Tibial nerve (tissue), 4 donors: Measurements from ENCODE around the gene GYPC. TPM values are rescaled to one million over a fixed set of nuclear protein-coding genes. Genes with fewer than 3 reads are reported as not detected.

Experiments
- DNase-seq, 2 donors: peaks; one replicate each; pipeline ENCODE4 v3.0.0-alpha.2; 2019; ENCODE audit warnings: low spot score in 2 of 2
- H3K27ac ChIP-seq, 4 donors: fragments of 200-600 bp; sonication (generic) in 3 of 4; one replicate each; pipeline ENCODE4 v1.5.1; 2017 to 2019; ENCODE audit warnings: mild to moderate bottlenecking in 1 of 4
- H3K27me3 ChIP-seq, 2 donors: fragments of 200-600 bp; sonication (generic) in 1 of 2; one replicate each; pipeline versions ENCODE4 v1.5.1 to v1.6.0; 2017 to 2019
- H3K36me3 ChIP-seq, 3 donors: fragments of 200-600 bp; sonication (generic); one replicate each; pipeline ENCODE4 v1.5.1; 2018 to 2019
- H3K4me1 ChIP-seq, 4 donors: fragments of 200-600 bp; sonication (generic) in 3 of 4; one replicate each; pipeline ENCODE4 v1.5.1; 2017 to 2019
- H3K4me3 ChIP-seq, 4 donors: fragments of 200-600 bp; sonication (generic) in 3 of 4; one replicate each; pipeline ENCODE4 v1.5.1; 2017 to 2019; ENCODE audit warnings: mild to moderate bottlenecking in 1 of 4, moderate library complexity in 1 of 4
- H3K9me3 ChIP-seq, 4 donors: fragments of 200-600 bp; sonication (generic) in 3 of 4; one replicate each; pipeline ENCODE4 v1.5.1; 2017 to 2019
- CTCF ChIP-seq, 5 experiments: fragments of 200-600 bp in 3 of 5; fragments of 450-650 bp in 2 of 5; sonication (generic) in 3 of 5; IDR thresholded peaks; one replicate each; pipeline ENCODE4 v1.5.1; 2016 to 2019; ENCODE audit warnings: antibody characterized with exemption in 5 of 5, mild to moderate bottlenecking in 3 of 5, moderate library complexity in 2 of 5
- EP300 ChIP-seq, 2 donors: sonication (generic); formaldehyde crosslinking; IDR thresholded peaks; one replicate each; pipeline ENCODE4 v1.6.1; 2017; ENCODE audit warnings: antibody characterized with exemption in 2 of 2, mild to moderate bottlenecking in 1 of 2
- POLR2A ChIP-seq, 2 donors: fragments of 450-650 bp; IDR thresholded peaks; one replicate each; pipeline ENCODE4 v1.6.1; 2017; ENCODE audit warnings: antibody characterized with exemption in 2 of 2, mild to moderate bottlenecking in 2 of 2, moderate library complexity in 2 of 2
- WGBS, 2 donors: methylation state at CpG; one replicate each; pipeline ENCODE4 v1.1.5; 2018; 5-methylcytosine and 5-hydroxymethylcytosine counted together
- total RNA-seq, 4 donors: library from RNA; depleted of rRNA; stranded (reverse); fragments of >200 nt; gene quantifications; one replicate each; pipeline ENCODE4 v1.1.0, GENCODE V29; 2016

Gene GYPC
- total RNA-seq, 4 donors from 2014 or later, result 50.4 to 87.6 (median 67.8) TPM

GRCh38 chr2:126698376-126698775 is 42.4 kb downstream of the GYPC start:
- peaks cover 0 to 48% (median 0%) of the 10 kb centered on the region in 3 donors for H3K36me3 ChIP-seq
- peaks cover 0 to 15% (median 0%) of the 10 kb centered on the region in 4 donors for H3K4me1 ChIP-seq
- DNase-seq, result no peak
- WGBS, 2 donors, result 51 to 66% methylated on average over 2 of the region's 2 CpGs
- no peak for TF ChIP-seq EP300 (IDR thresholded peaks at IDR 0.05)
- no peak overlapping the region for H3K27ac ChIP-seq
- H3K4me3 ChIP-seq, result no peak overlapping the region
- peaks cover 0 to 8% (median 0%) of the 10 kb centered on the region in 4 donors for H3K9me3 ChIP-seq
- no peaks in the 10 kb centered on the region for H3K27me3 ChIP-seq

GRCh38 chr2:126699018-126699417 is 43.1 kb downstream of the GYPC start:
- no peaks in the 10 kb centered on the region for H3K27me3 ChIP-seq
- no peak for TF ChIP-seq POLR2A (IDR thresholded peaks at IDR 0.05)
- no peak for TF ChIP-seq CTCF (IDR thresholded peaks at IDR 0.05)
- no peak for TF ChIP-seq EP300 (IDR thresholded peaks at IDR 0.05)
- peaks cover 0 to 4% (median 0%) of the 10 kb centered on the region in 4 donors for H3K9me3 ChIP-seq
- WGBS, 2 donors, result 88 to 100% methylated on average over 2 of the region's 2 CpGs
- H3K36me3 ChIP-seq, result peaks cover 0 to 42% (median 0%) of the 10 kb centered on the region in 3 donors
- H3K4me3 ChIP-seq, result no peak overlapping the region
- no peak overlapping the region for H3K27ac ChIP-seq
- DNase-seq, result no peak
- H3K4me1 ChIP-seq, result peaks cover 0 to 15% (median 0%) of the 10 kb centered on the region in 4 donors

GRCh38 chr2:126699716-126700581 is 44.0 kb downstream of the GYPC start:
- Histone ChIP-seq H3K4me1 (peaks cover 0 to 24% (median 0%) of the 10 kb centered on the region in 4 donors), H3K9me3 (peaks cover 0 to 4% (median 0%) of the 10 kb centered on the region in 4 donors), H3K36me3 (peaks cover 0 to 35% (median 0%) of the 10 kb centered on the region in 3 donors), H3K27me3 (no peaks in the 10 kb centered on the region), H3K4me3 (no peak overlapping the region), H3K27ac (no peak overlapping the region)
- no peak for DNase-seq
- TF ChIP-seq EP300 (IDR thresholded peaks at IDR 0.05) (no peak), CTCF (IDR thresholded peaks at IDR 0.05) (no peak), POLR2A (IDR thresholded peaks at IDR 0.05) (no peak)
- WGBS, 2 donors, result 54 to 56% methylated on average over 4 of the region's 4 CpGs

GRCh38 chr2:126700677-126701076 is 44.7 kb downstream of the GYPC start:
- no peaks in the 10 kb centered on the region for H3K27me3 ChIP-seq
- no peak overlapping the region for H3K4me3 ChIP-seq
- no peak overlapping the region for H3K27ac ChIP-seq
- H3K36me3 ChIP-seq, result peaks cover 0 to 28% (median 0%) of the 10 kb centered on the region in 3 donors
- no peak for DNase-seq
- TF ChIP-seq EP300 (IDR thresholded peaks at IDR 0.05) (no peak), POLR2A (IDR thresholded peaks at IDR 0.05) (no peak)
- peaks cover 0 to 26% (median 0%) of the 10 kb centered on the region in 4 donors for H3K4me1 ChIP-seq
- WGBS, 2 donors, result 40 to 43% methylated on average over 2 of the region's 2 CpGs
- H3K9me3 ChIP-seq, result peaks cover 0 to 4% (median 0%) of the 10 kb centered on the region in 4 donors

GRCh38 chr2:126703311-126703710 is 47.4 kb downstream of the GYPC start:
- TF ChIP-seq CTCF (IDR thresholded peaks at IDR 0.05) (no peak), POLR2A (IDR thresholded peaks at IDR 0.05) (no peak), EP300 (IDR thresholded peaks at IDR 0.05) (no peak)
- no peak for DNase-seq
- no peak overlapping the region for H3K27ac ChIP-seq
- no peaks in the 10 kb centered on the region for H3K27me3 ChIP-seq
- H3K4me1 ChIP-seq, result peaks cover 0 to 26% (median 0%) of the 10 kb centered on the region in 4 donors
- 88 to 91% methylated on average over 7 of the region's 7 CpGs for WGBS, 2 donors
- peaks cover 0 to 4% (median 0%) of the 10 kb centered on the region in 4 donors for H3K9me3 ChIP-seq
- H3K4me3 ChIP-seq, result no peak overlapping the region
- H3K36me3 ChIP-seq, result peaks cover 0 to 2% (median 0%) of the 10 kb centered on the region in 3 donors
